Measurements from ENCODE around the gene PDS5B.

Gene PDS5B

GRCh38 chr13:32645854-32646253, 59.6 kb downstream of the PDS5B start:
- H3K4me2 ChIP-seq (ENCODE audit: low read length): peak overlapping the region; percentile 29
- peaks cover 4% of the 10 kb centered on the region; the same call in 1 of the 2 replicates for H3K36me3 ChIP-seq (ENCODE audit: control insufficient read depth, low read length)
- H3K4me3 ChIP-seq (ENCODE audit: low read length): 0 out of 2 replicates have a peak overlapping the region, but pooled peaks have one; percentile 4
- H4K20me1 ChIP-seq (ENCODE audit: control insufficient read depth, insufficient read depth, low read depth, low read length): peaks cover 21% of the 10 kb centered on the region
- no peaks in the 10 kb centered on the region for H3K9me3 ChIP-seq (ENCODE audit: control insufficient read depth, insufficient read depth, low read length)
- H3K9me2 ChIP-seq (replicated peaks; ENCODE audit: control insufficient read depth, low read length): no peaks in the 10 kb centered on the region
- peaks cover 7% of the 10 kb centered on the region for H3F3A ChIP-seq (ENCODE audit: control insufficient read depth, insufficient read depth)
- H3K27ac ChIP-seq (ENCODE audit: low read depth, low read length): no peak overlapping the region
- peaks cover 76% of the 10 kb centered on the region for H3K4me1 ChIP-seq (ENCODE audit: control insufficient read depth, low read length)
- no peak for TF ChIP-seq EZH2phosphoT487 (IDR thresholded peaks at IDR 0.05; ENCODE audit: borderline replicate concordance, low read length)
- TF ChIP-seq CTCF (IDR thresholded peaks at IDR 0.05; ENCODE audit: low read depth, low read length, poor library complexity, severe bottlenecking): no peak
- H3K79me2 ChIP-seq (ENCODE audit: control insufficient read depth, low read length): peaks cover 99% of the 10 kb centered on the region
- no peaks in the 10 kb centered on the region for H3K27me3 ChIP-seq (ENCODE audit: control insufficient read depth, low read length)

- H3K27ac ChIP-seq (ENCODE audit: low read depth, low read length): no peak overlapping the region
- peaks cover 96% of the 10 kb centered on the region for H3K79me2 ChIP-seq (ENCODE audit: control insufficient read depth, low read length)
- peaks cover 15% of the 10 kb centered on the region for H4K20me1 ChIP-seq (ENCODE audit: control insufficient read depth, insufficient read depth, low read depth, low read length)
- peaks cover 61% of the 10 kb centered on the region for H3K4me1 ChIP-seq (ENCODE audit: control insufficient read depth, low read length)
- no peaks in the 10 kb centered on the region for H3K9me3 ChIP-seq (ENCODE audit: control insufficient read depth, insufficient read depth, low read length)
- H3K4me3 ChIP-seq (ENCODE audit: low read length): peak overlapping the region; percentile 42
- no peaks in the 10 kb centered on the region for H3K9me2 ChIP-seq (replicated peaks; ENCODE audit: control insufficient read depth, low read length)
- peaks cover 21% of the 10 kb centered on the region for H3K36me3 ChIP-seq (ENCODE audit: control insufficient read depth, low read length)
- TF ChIP-seq CTCF (IDR thresholded peaks at IDR 0.05; ENCODE audit: low read depth, low read length, poor library complexity, severe bottlenecking): no peak
- no peak for TF ChIP-seq EZH2phosphoT487 (IDR thresholded peaks at IDR 0.05; ENCODE audit: borderline replicate concordance, low read length)
- H3K4me2 ChIP-seq (ENCODE audit: low read length): peak overlapping the region; percentile 51
- H3F3A ChIP-seq (ENCODE audit: control insufficient read depth, insufficient read depth): peaks cover 7% of the 10 kb centered on the region; the same call in 1 of the 2 replicates
- H3K27me3 ChIP-seq (ENCODE audit: control insufficient read depth, low read length): no peaks in the 10 kb centered on the region
Measured at GRCh38 chr13:32647926-32648325, 61.7 kb downstream of the PDS5B start.

GRCh38 chr13:32650705-32651311, 64.6 kb downstream of the PDS5B start:
- H3F3A ChIP-seq (ENCODE audit: control insufficient read depth, insufficient read depth): peaks cover 7% of the 10 kb centered on the region; the same call in 1 of the 2 replicates
- no peak overlapping the region for H3K27ac ChIP-seq (ENCODE audit: low read depth, low read length)
- peaks cover 9% of the 10 kb centered on the region for H4K20me1 ChIP-seq (ENCODE audit: control insufficient read depth, insufficient read depth, low read depth, low read length)
- H3K9me3 ChIP-seq (ENCODE audit: control insufficient read depth, insufficient read depth, low read length): 0 out of 2 replicates have a peak, but pooled peaks cover 2% of the 10 kb centered on the region
- H3K79me2 ChIP-seq (ENCODE audit: control insufficient read depth, low read length): peaks cover 95% of the 10 kb centered on the region
- no peak overlapping the region for H3K4me3 ChIP-seq (ENCODE audit: low read length)
- H3K4me1 ChIP-seq (ENCODE audit: control insufficient read depth, low read length): peaks cover 43% of the 10 kb centered on the region
- no peaks in the 10 kb centered on the region for H3K9me2 ChIP-seq (replicated peaks; ENCODE audit: control insufficient read depth, low read length)
- peaks cover 44% of the 10 kb centered on the region for H3K36me3 ChIP-seq (ENCODE audit: control insufficient read depth, low read length)
- TF ChIP-seq EZH2phosphoT487 (IDR thresholded peaks at IDR 0.05; ENCODE audit: borderline replicate concordance, low read length) (no peak), CTCF (IDR thresholded peaks at IDR 0.05; ENCODE audit: low read depth, low read length, poor library complexity, severe bottlenecking) (peak; percentile 84)
- no peaks in the 10 kb centered on the region for H3K27me3 ChIP-seq (ENCODE audit: control insufficient read depth, low read length)
- peak overlapping the region; percentile 16; the same call in 1 of the 2 replicates for H3K4me2 ChIP-seq (ENCODE audit: low read length)

All from DOHH2 (cell line).